BJ (cell line): ENCODE data around the gene KCNJ3. TPM values are rescaled to one million over a fixed set of nuclear protein-coding genes. Genes with fewer than 3 reads are reported as not detected.

Source experiments
- CTCF ChIA-PET: fragments of 350-600 bp; formaldehyde crosslinking; extraction: SDS; loops from one replicate; lab custom pipeline; 2021; ENCODE audit warnings: antibody characterized with exemption, inconsistent platforms; lab: Yijun Ruan, JAX
- POLR2A ChIA-PET: fragments of 300-600 bp; sonication (Branson Sonifier 250); formaldehyde crosslinking; extraction: SDS; loops from one replicate; lab custom pipeline; 2021; ENCODE audit warnings: antibody characterized with exemption; lab: Charles Lee
- DNase-seq: peaks from one replicate; pipeline ENCODE4 v3.0.0-alpha.2; 2011; ENCODE audit warnings: low read depth
- H3K27me3 ChIP-seq: 2 replicates; pipeline ENCODE4 v1.6.0; 2011; ENCODE audit warnings: low read length; ENCODE audit not compliant: control insufficient read depth, insufficient read depth
- H3K36me3 ChIP-seq: 2 replicates; pipeline ENCODE4 v1.5.1; 2011; ENCODE audit warnings: low read length; ENCODE audit not compliant: control insufficient read depth, insufficient read depth
- H3K4me3 ChIP-seq: 2 replicates; pipeline ENCODE4 v1.5.1; 2011; ENCODE audit warnings: low read depth, mild to moderate bottlenecking, control low read depth, low read length
- polyA plus RNA-seq: library from polyadenylated mRNA; depleted of rRNA; stranded (reverse); fragments of >200 nt; gene quantifications from 2 replicates; pipeline ENCODE4 v1.2.3, GENCODE V29; 2011
- TF ChIP-seq, protein P1 (sequence below): IDR thresholded peaks from 2 replicates; pipeline ENCODE4 v1.5.1; 2011; ENCODE audit warnings: low read depth, mild to moderate bottlenecking, control low read depth, inconsistent platforms, low read length, moderate library complexity; ENCODE audit not compliant: insufficient read depth

Gene KCNJ3
- polyA plus RNA-seq, 1 experiment, result 3.2 TPM

DNA sequence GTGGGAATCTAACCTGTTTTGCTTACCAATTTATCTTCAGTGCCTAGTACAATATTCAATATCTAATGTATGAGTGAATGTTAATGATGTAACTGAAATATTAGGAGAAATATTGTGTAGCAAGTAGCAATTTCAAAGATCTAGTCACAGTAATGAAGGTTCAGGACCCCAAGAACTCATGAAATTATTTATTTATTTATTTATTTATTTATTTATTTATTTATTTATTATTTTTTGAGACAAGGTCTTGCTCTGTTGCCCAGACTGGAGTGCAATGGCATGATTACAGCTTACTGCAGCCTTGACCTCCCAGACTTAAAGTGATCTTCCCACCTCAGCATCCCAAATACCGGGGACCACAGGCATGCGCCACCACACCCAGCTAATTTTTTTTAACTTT is 126.9 kb downstream of the KCNJ3 start:
- Histone ChIP-seq H3K4me3 (no peak overlapping the region), H3K27me3 (no peaks in the 10 kb centered on the region), H3K36me3 (no peaks in the 10 kb centered on the region)
- ChIA-PET CTCF (no interaction called here), POLR2A (no interaction called here)
- TF ChIP-seq, protein P1, sequence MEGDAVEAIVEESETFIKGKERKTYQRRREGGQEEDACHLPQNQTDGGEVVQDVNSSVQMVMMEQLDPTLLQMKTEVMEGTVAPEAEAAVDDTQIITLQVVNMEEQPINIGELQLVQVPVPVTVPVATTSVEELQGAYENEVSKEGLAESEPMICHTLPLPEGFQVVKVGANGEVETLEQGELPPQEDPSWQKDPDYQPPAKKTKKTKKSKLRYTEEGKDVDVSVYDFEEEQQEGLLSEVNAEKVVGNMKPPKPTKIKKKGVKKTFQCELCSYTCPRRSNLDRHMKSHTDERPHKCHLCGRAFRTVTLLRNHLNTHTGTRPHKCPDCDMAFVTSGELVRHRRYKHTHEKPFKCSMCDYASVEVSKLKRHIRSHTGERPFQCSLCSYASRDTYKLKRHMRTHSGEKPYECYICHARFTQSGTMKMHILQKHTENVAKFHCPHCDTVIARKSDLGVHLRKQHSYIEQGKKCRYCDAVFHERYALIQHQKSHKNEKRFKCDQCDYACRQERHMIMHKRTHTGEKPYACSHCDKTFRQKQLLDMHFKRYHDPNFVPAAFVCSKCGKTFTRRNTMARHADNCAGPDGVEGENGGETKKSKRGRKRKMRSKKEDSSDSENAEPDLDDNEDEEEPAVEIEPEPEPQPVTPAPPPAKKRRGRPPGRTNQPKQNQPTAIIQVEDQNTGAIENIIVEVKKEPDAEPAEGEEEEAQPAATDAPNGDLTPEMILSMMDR, result no peak
- DNase-seq, result no peak

DNA sequence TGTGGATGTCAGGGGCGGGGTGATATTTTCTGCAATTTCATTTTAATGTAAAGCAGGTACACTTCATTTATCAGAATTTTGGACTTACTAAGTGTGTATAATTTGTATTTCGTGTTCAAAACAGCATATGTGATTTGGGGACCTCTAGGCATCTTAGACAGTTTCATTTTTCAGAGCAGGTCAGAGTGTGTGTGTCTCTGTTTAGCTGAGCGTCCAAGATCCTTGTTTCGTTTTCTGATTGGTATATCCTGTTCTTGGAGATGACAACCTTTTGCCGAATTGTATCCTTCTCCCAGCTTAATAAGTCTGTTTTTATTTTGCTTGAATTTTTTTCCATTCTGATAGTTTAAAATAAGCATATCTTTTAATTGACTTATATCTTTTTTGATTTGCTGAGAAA is 128.3 kb downstream of the KCNJ3 start:
- ChIA-PET POLR2A (no interaction called here), CTCF (no interaction called here)
- no peaks in the 10 kb centered on the region for H3K27me3 ChIP-seq
- no peak overlapping the region for H3K4me3 ChIP-seq
- H3K36me3 ChIP-seq, result no peaks in the 10 kb centered on the region
- DNase-seq, result no peak
- TF ChIP-seq, protein P1, result no peak

DNA sequence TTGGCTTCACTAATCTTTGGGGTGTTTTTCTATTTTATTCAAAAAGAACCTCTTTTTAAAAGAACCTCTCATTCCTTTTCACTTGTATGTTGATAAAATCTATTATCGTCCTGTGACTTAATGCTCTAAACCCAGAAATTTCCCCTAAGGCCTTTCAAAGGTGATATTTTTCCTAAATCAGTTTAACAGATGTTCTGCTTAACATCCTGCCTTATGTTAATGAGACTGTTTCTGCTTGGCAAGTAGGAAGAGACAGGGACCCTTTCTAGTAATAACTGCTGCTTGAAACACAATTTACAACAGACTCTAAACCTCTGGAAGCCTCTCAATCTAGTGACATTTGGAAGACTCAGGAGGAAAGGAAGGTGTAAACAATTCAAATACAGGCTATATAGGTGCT is 128.8 kb downstream of the KCNJ3 start:
- CTCF ChIA-PET, result no interaction called here

DNA sequence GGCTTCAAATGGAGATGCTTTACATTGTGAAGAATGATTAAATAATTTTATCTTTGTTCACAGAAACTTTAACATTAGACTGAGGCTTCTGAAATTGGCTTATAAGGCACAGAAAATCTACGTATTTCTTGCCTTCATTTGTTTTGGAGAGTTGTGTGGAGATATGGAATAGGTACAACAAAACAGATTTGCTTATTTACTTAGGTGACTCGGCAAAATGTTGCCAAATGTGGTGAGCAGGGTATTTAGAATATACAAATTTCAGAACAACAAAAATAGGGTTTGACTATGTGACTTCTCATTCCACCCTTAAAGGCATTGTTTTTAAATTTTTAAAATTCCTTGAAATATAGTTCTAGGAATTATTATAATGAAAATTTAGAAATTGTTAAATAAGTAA is 134.2 kb downstream of the KCNJ3 start:
- no peak overlapping the region for H3K4me3 ChIP-seq
- H3K36me3 ChIP-seq, result no peaks in the 10 kb centered on the region
- TF ChIP-seq, protein P1, result no peak
- no peak for DNase-seq
- H3K27me3 ChIP-seq, result no peaks in the 10 kb centered on the region
- POLR2A ChIA-PET, result no interaction called here
- CTCF ChIA-PET, result no interaction called here

More for the DNA sequence above, 128.8 kb downstream of the KCNJ3 start:
- H3K36me3 ChIP-seq, result no peaks in the 10 kb centered on the region
- no peak overlapping the region for H3K4me3 ChIP-seq
- POLR2A ChIA-PET, result no interaction called here
- DNase-seq, result no peak
- H3K27me3 ChIP-seq, result no peaks in the 10 kb centered on the region
- TF ChIP-seq, protein P1, result no peak

DNA sequence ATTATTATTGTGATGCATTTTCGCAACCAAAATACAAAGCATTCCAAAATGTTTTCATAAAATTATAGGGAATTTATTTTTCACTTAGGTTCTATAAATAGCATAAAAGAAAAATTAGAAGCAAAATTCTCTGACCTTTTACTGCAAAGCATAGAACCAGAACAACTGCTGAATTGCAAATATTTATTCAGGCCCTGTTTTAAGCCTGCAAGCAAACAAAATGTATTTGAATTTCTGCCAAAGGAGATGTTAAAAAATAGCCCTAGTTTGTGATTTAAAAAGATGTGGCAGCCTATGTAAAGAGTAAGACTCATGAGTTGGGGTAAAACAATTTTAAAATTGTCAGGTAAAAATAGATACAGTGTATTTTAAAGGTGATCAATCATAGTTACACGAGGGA is 138.1 kb downstream of the KCNJ3 start:
- TF ChIP-seq, protein P1, result no peak
- Histone ChIP-seq H3K36me3 (no peaks in the 10 kb centered on the region), H3K27me3 (no peaks in the 10 kb centered on the region), H3K4me3 (no peak overlapping the region)
- ChIA-PET CTCF (no interaction called here), POLR2A (no interaction called here)
- DNase-seq, result no peak
